HG02884 (cell line): ENCODE data around the gene PRR36.

Experiments used
- ATAC-seq: cut with Tn5 transposase; IDR thresholded peaks from one replicate; pipeline ENCODE4 v1.9.1; 2021; ENCODE audit warnings: mild to moderate bottlenecking, moderate library complexity; ENCODE audit not compliant: unreplicated experiment

Gene PRR36

GRCh38 chr19:7848779-7849457 is 25.3 kb downstream of the PRR36 start:
- no peak for ATAC-seq

GRCh38 chr19:7847664-7848063 is 26.5 kb downstream of the PRR36 start:
- ATAC-seq: no peak

DNA sequence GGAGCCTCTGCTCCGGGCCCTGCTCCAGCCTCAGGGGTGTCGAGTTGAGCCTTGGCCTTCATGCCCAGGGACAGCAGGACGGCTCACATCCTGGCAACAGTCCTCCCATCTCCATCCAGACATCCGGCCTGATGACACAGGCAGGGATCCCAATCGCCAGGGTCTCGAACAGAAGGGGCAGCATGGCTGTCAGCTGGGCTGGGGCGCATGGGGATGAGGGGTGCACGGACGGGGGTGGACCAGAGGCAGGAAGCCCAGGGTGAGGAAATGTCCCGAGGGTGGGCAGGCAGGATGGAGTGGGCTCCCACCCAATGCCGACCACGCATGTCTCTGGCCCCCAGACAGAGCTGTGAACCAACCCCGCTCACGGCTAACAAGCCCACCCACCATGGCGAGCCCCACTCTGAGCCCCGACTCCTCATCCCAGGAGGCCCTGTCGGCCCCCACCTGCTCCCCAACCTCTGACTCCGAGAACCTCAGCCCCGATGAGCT is 28.0 kb downstream of the PRR36 start:
- ATAC-seq: no peak

GRCh38 chr19:7845390-7846154 is 28.6 kb downstream of the PRR36 start:
- no peak for ATAC-seq

DNA sequence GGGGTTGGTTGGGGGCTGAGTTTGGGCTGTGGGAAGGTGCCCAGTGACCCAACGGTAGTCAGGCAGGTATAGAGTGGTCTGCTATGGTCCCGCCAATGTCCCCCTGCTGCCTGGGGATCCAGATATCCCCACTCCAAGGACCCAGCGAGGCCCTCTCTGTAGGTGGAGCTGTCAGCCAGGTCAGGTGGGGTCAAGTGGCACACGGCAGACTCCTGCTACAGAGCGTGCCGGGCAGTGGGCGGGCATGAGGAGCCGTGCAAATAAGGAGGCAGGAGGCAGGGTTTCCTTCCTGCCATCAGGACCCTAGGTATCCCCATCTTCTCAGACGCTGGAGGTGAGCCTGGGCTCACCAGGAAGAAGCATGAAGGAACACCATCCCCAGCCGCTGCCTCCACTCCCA is 29.2 kb downstream of the PRR36 start:
- no peak for ATAC-seq

- ATAC-seq: no peak
Measured at GRCh38 chr19:7844405-7844804, 29.8 kb downstream of the PRR36 start.

DNA sequence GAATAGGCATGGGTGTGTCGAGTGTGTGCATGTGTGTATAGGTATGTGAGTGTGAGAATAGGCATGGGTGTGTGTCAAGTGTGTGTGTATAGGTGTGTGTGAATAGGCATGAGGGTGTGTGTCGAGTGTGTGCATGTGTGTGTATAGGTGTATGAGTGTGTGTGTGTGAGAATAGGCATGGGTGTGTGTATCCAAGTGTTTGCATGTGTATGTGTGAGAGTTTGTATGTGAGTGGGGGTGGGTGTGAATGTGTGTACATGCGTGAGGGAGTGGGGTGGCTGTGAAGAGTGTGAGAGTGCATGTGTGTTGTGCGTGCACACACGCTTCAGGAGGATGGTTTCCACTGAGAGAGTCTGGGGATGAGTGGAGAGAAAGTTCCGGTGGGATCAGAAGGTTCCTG is 30.7 kb downstream of the PRR36 start:
- ATAC-seq: no peak

DNA sequence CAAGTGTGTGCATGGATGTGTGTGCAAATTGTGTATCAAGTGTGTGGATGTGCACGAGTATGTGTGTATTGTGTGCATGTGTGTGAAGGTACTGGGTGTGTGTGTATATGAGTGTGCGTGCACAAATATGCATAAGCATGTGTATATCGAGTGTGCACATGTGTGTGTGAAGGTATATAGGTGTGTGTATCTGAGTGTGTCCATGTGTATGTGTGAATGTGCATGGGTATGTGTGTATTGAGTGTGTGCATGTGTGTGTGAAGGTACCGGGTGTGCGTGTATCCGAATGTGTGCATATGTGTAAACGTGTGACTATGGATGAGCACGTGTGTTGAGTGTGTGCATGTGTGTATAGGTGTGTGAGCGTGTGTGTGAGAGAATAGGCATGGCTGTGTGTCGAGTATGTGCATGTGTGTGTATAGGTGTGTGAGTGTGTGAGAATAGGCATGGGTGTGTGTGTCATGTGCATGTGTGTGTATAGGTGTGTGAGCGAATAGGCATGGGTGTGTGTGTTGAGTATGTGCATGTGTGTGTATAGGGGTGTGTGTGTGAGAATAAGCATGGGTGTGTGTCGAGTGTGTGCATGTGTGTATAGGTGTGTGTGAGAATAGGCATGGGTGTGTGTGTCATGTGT is 31.4 kb downstream of the PRR36 start:
- ATAC-seq: no peak

DNA sequence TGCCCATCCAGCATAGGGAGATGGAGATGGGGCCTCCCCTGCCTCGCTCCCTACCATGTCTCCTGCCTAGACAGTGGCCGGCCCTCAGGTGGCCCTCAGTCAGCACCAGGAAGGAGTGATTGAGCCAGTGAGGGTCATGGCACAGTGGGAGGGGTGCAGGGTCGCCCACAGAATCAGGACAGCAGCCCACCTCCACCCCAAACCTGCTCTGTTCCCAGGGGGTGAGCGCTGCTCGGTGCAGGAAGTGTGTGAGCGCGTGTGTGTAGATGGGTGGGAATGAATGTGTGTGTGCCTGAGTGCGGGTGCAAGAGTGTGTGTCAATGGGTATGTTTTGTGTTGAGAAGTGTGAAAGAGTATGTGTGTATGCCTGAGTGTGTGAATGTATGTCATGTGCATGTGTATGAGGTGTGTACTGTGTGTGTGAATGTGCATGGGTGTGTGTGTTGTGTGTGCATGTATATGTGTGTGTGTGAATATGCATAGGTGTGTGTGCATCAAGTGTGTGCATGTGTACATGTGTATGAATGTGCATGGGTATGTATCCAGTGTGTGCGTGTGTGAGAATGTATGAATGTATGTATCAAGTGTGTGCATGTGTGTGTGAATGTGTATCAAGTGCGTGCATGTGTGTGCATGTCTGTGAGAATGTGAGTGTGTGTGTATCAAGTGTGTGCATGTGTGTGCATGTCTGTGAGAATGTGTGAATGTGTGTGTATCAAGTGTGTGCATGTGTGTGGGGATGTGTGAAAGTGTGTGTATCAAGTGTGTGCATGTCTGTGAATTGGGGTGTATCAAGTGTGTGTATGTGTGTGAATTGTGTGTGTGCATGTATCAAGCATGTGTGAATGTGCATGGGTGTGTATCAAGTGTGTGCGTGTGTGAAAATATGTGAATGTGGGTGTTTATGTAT is 32.2 kb downstream of the PRR36 start:
- ATAC-seq: no peak

DNA sequence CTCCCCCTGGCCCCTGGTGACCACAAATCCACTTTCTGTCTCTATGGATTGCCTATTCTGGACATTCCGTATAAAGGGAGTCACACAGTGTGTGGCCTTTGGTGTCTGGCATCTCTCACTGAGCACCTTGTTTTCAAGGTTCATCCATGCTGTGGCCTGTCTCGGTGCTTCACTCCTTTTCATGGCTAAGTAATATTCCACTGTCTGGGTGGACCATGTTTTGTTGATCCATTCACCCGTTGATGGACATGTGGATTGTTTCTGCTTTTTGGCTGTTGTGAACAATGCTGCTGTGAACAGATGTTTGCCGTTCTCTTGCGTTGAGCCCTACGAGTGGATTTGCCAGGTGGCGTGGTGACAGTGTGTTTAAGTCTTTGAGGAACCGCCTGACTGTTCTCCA is 33.6 kb downstream of the PRR36 start:
- no peak for ATAC-seq

- no peak for ATAC-seq
Measured at GRCh38 chr19:7839476-7839875, 34.7 kb downstream of the PRR36 start.

- no peak for ATAC-seq
Measured at GRCh38 chr19:7833225-7834099, 40.7 kb downstream of the PRR36 start.

DNA sequence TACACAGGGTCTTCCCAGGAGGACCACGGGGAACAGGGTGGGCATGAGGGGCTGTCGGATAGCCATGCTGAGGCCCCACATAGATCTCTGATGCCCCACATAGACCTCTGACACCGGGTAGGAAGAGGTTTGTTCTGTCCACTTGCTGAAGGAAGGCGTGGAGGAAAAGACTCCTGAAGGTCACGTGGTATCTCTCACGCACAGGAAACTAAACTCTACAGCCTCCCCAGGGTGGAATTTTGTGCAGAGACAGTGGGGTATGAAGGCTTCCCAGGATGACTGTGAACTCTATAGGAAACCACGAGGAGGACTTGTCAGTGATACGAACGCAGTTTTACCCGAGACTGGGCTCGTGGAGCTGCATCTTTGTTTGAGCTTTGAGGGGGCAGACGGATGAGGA is 41.4 kb downstream of the PRR36 start:
- ATAC-seq: no peak

- ATAC-seq: no peak
Measured at GRCh38 chr19:7832009-7832408, 42.2 kb downstream of the PRR36 start.

DNA sequence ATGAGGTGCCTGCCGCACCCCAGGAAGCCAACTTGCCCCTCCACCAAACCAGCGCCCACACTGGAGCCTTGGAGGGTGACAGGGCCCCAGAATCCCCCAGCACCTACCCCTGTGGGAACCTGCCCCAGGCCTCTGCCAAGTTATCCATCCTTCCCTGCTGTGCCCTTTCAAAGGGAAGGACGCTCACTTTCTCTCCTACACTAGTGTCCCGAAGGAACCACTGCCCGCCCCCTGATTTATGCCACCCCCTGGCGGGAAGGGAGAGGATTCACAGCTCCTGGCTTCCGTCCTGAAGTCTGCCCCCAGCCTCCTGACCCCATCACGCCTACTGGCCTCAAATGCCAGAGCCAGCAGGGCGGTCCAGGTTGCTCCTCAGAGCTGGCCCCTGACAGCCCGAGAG is 42.7 kb downstream of the PRR36 start:
- no peak for ATAC-seq

- no peak for ATAC-seq
Measured at GRCh38 chr19:7830823-7831222, 43.4 kb downstream of the PRR36 start.

DNA sequence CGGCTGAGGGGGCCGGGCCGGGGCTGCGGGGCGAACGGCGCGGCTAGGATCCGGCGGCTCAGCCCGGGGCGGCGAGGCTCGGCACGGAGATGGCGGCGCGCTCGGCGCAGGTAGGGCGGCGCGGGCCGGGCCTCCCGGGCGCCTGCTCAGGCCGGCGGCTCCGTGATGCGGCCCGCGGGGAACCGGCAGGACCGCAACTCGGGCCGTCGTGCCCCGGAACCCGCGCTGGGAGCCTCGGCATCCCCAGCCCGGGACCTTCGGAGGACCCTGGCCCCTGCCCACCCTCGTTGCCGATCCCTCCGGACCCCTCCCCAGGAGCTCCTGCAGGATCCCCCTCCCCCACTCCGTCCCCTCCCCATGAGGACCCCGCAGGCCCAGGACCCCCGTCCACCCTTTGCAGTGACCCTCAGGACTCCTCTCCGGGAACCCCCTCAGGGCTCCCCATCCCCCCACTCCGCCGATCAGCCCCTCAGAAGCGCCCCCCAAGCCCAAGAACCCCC is 43.9 kb downstream of the PRR36 start:
- ATAC-seq: no peak

GRCh38 chr19:7829561-7830271 is 44.5 kb downstream of the PRR36 start, which contains the start of gene EVI5L:
Gene EVI5L (plus strand): TSS chr19:7830218. CDS start chr19:7846543, 16,325 bp downstream.
- peak; percentile 81 for ATAC-seq

DNA sequence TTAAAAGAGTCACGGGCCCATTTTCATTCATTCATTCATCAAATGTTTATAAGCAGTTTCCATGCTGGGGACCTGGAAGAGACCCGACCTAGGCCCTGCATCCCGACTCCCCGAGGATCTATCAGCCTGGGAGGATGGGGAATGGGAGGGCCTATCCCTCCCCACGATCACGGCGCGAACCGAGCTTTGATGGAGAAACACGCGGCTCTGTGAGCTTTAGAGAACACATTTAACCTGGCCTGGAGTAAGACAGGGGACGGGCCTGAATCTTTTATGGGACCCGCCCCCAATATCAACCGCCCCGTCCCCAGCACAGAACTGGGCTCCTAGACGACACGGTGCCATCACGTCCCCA is 45.0 kb downstream of the PRR36 start:
- ATAC-seq: no peak
